Gastrocnemius medialis (tissue), 4 donors: ENCODE measurements around the gene MEOX1. TPM values are rescaled to one million over a fixed set of nuclear protein-coding genes. Genes with fewer than 3 reads are reported as not detected.
A peak's percentile ranks its signal among the peaks of the same experiment; 100 is the strongest.

Source experiments
- ATAC-seq, 2 donors: fragments of 150-250 bp; one replicate each; pipeline ENCODE4 v1.9.1; 2016
- DNase-seq, 2 donors: peaks; one replicate each; pipeline ENCODE4 v3.0.0-alpha.2; 2019
- H3K27ac ChIP-seq, 4 donors: fragments of 200-600 bp; sonication (generic); 1 replicate in 1 of 4; 2 replicates in 3 of 4; pipeline ENCODE4 v1.5.1; 2016 to 2018; ENCODE audit warnings: mild to moderate bottlenecking in 2 of 4, moderate library complexity in 1 of 4
- H3K27me3 ChIP-seq, 3 donors: fragments of 200-600 bp; sonication (generic) in 2 of 3; 1 replicate in 1 of 3; 2 replicates in 2 of 3; pipeline versions ENCODE4 v1.5.1 to v1.6.0; 2016 to 2019; ENCODE audit warnings: mild to moderate bottlenecking in 1 of 3, moderate library complexity in 1 of 3
- H3K36me3 ChIP-seq, 2 donors: fragments of 200-600 bp; sonication (generic) in 1 of 2; one replicate each; pipeline ENCODE4 v1.5.1; 2017 to 2018
- H3K4me1 ChIP-seq, 2 donors: fragments of 200-600 bp; sonication (generic) in 1 of 2; one replicate each; pipeline ENCODE4 v1.5.1; 2016 to 2017; ENCODE audit warnings: mild to moderate bottlenecking in 2 of 2
- H3K4me3 ChIP-seq, 4 donors: fragments of 200-600 bp; sonication (generic) in 3 of 4; 1 replicate in 1 of 4; 2 replicates in 3 of 4; pipeline ENCODE4 v1.5.1; 2016 to 2019; ENCODE audit warnings: mild to moderate bottlenecking in 2 of 4
- H3K9me3 ChIP-seq, 3 donors: fragments of 200-600 bp; sonication (generic) in 2 of 3; 1 replicate in 1 of 3; 2 replicates in 2 of 3; pipeline ENCODE4 v1.5.1; 2016 to 2019
- CTCF ChIP-seq, 5 experiments: fragments of 450-650 bp in 3 of 5; fragments of 200-600 bp in 2 of 5; sonication (generic) in 2 of 5; IDR thresholded peaks in 4 of 5; conservative IDR thresholded peaks in 1 of 5; 1 replicate in 4 of 5; 2 replicates in 1 of 5; pipeline ENCODE4 v1.5.1; 2016 to 2019; ENCODE audit warnings: antibody characterized with exemption in 5 of 5, mild to moderate bottlenecking in 3 of 5, moderate library complexity in 3 of 5
- POLR2A ChIP-seq, 2 donors: fragments of 450-650 bp; IDR thresholded peaks; one replicate each; pipeline ENCODE4 v1.6.1; 2017; ENCODE audit warnings: antibody characterized with exemption in 2 of 2, mild to moderate bottlenecking in 2 of 2, moderate library complexity in 2 of 2
- in situ Hi-C, 4 donors: fragments of 200-750 bp; cut with MboI; loops; one replicate each; pipeline versions ENCODE4 v1.15.0 to v1.8.0; 2017; ENCODE audit warnings: low sequenced_read_pairs in 4 of 4
- intact Hi-C: fragments of 100-400 bp; cut with DNase I; formaldehyde crosslinking; loops from one replicate; pipeline ENCODE4 v1.15.1; 2023; ENCODE audit warnings: low total_unique reads
- total RNA-seq, 4 donors: library from RNA; depleted of rRNA; stranded (reverse); fragments of >200 nt; gene quantifications; one replicate each; pipeline versions ENCODE4 v1.1.0 to v1.2.3, GENCODE V29; 2016

MEOX1 gene
- total RNA-seq, 4 donors from 2014 or later = 4.0 to 12.2 (median 8.8) TPM

GRCh38 chr17:43599835-43600234, 61.9 kb downstream of the MEOX1 start:
- no peak for TF ChIP-seq CTCF (IDR thresholded peaks at IDR 0.05 in 4 of 5, conservative IDR thresholded peaks at IDR 0.05 in 1 of 5)
- TF ChIP-seq POLR2A (IDR thresholded peaks at IDR 0.05) = no peak
- ATAC-seq (peak in 1 of 2 donors; percentile 36), DNase-seq (peak in 1 of 2 donors; percentile 21)
- peaks cover 0 to 11% of the 10 kb centered on the region in 2 donors for H3K4me1 ChIP-seq
- H3K36me3 ChIP-seq = no peaks in the 10 kb centered on the region
- in situ Hi-C loops = no loop called here
- no peak overlapping the region for H3K4me3 ChIP-seq
- H3K9me3 ChIP-seq = no peaks in the 10 kb centered on the region
- no peaks in the 10 kb centered on the region for H3K27me3 ChIP-seq
- intact Hi-C loops = no loop called here
- H3K27ac ChIP-seq = no peak overlapping the region

- intact Hi-C loops (no loop called here), in situ Hi-C loops (no loop called here)
- no peak overlapping the region for H3K27ac ChIP-seq
- H3K36me3 ChIP-seq = no peaks in the 10 kb centered on the region
- peaks cover 0 to 11% of the 10 kb centered on the region in 2 donors for H3K4me1 ChIP-seq
- H3K27me3 ChIP-seq = no peaks in the 10 kb centered on the region
- no peak for TF ChIP-seq POLR2A (IDR thresholded peaks at IDR 0.05)
- no peak for TF ChIP-seq CTCF (IDR thresholded peaks at IDR 0.05 in 4 of 5, conservative IDR thresholded peaks at IDR 0.05 in 1 of 5)
- no peak overlapping the region for H3K4me3 ChIP-seq
- H3K9me3 ChIP-seq = no peaks in the 10 kb centered on the region
- DNase-seq = no peak
- no peak for ATAC-seq
Observed at GRCh38 chr17:43599046-43599395, 62.7 kb downstream of the MEOX1 start.

DNA sequence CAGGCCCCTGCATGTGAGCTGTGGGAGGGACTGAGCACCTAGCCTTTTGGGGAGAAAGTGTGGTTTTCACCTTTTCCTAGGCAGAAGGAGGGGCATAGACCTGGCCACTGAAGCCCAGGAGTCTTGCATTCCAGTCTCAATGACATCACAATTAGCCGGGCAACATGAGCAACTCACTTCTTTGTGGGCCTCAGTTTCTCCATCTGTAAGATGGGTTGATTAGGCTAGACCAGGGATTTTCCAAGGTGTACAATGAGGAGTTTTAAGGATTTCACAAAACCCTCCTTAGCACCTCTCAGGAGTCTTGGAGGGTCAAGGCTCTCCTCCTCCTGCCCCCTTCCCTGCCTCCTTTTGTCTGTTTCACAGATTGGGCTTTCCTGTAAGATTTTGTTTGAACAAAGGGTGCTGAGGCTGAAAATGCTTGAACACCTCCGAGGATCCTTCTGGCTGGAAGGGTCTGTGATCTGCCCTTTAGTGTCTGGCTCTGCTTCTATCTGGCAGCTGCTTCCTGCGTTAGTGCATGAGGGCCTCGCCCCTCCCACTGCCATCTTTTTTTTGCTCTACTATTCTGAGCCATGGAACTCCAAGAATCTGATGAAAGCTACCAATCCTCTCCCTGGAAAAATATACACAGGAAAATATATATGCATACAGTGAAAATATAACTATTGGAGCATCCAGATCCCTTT, 63.2 kb downstream of the MEOX1 start:
- Histone ChIP-seq H3K9me3 (no peaks in the 10 kb centered on the region), H3K27ac (no peak overlapping the region), H3K4me1 (peaks cover 0 to 11% of the 10 kb centered on the region in 2 donors), H3K36me3 (no peaks in the 10 kb centered on the region), H3K4me3 (no peak overlapping the region), H3K27me3 (no peaks in the 10 kb centered on the region)
- ATAC-seq (no peak), DNase-seq (no peak)
- in situ Hi-C loops (no loop called here), intact Hi-C loops (no loop called here)
- TF ChIP-seq CTCF (IDR thresholded peaks at IDR 0.05 in 4 of 5, conservative IDR thresholded peaks at IDR 0.05 in 1 of 5) (no peak), POLR2A (IDR thresholded peaks at IDR 0.05) (no peak)

DNA sequence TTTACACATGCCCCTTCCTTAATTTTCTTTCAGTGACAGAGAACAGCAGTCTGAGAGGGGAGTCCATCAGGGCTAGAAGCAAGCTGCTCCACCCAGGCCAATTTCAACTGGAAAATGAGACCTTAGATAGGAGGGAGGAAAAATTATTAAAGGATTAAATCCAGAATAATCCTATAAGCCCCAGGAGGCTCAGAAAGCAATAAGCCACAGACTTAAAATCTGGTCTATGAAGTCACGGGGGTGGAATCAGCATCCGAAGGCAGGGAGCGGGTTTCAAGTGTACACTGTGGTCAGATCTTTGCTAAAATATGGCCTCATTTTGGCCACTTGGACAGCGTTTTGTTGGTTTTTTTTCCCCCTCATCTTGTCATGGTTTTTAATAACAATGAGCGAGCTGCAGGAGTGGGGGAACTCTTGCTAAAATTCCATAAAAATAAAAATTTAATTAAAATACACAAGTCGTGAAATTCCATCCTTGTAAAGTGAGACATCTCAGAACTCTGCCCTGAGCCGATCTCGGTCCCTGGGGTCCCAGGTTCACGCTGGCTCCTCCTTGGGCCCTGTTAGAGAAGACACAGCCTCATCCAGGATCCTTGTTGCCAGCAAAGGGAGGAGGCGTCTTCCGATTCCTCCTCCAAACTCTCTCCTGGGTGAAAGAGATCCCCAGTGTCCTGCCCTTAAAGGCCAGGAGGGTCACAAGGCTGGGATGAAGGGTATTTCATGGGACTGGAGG, 63.9 kb downstream of the MEOX1 start:
- intact Hi-C loops (no loop called here), in situ Hi-C loops (no loop called here)
- ATAC-seq = no peak
- no peak for DNase-seq
- Histone ChIP-seq H3K27ac (no peak overlapping the region), H3K4me3 (no peak overlapping the region), H3K27me3 (no peaks in the 10 kb centered on the region), H3K9me3 (no peaks in the 10 kb centered on the region), H3K36me3 (no peaks in the 10 kb centered on the region), H3K4me1 (peaks cover 0 to 12% of the 10 kb centered on the region in 2 donors)
- TF ChIP-seq POLR2A (IDR thresholded peaks at IDR 0.05) (no peak), CTCF (IDR thresholded peaks at IDR 0.05 in 4 of 5, conservative IDR thresholded peaks at IDR 0.05 in 1 of 5) (no peak)
